GM12801 (cell line): Measurements from ENCODE around the gene EI24.

ENCODE experiments used
- TF ChIP-seq, protein P1 (sequence below): IDR thresholded peaks from one replicate; pipeline ENCODE4 v1.5.1; 2011; ENCODE audit warnings: control low read depth; ENCODE audit not compliant: insufficient read length; ENCODE audit errors: extremely low read depth

EI24 gene

DNA sequence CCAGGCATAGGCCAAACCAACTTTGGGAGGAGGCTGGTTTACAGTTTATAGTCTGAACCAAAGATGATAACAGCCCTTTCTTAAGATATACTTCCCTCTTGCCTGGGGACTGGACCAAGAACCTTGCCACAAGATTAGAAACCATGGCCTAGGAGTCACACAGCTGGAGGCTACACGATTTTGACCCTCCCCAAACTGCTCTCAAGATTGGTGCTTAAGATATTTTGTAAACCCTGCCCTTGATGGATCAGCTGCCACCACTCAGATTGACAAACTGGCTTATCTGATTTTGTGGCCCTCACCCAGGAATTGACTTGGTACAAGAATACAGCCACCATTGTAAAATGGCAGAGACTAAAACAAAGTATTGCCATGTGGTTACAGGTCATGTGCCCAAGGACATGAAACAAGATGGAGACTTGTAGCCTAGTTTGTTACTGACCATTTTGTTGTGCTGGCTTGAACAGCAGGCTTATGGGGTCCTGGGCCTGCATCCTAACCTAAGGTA, 17.4 kb upstream of the EI24 start:
- TF ChIP-seq, protein P1, sequence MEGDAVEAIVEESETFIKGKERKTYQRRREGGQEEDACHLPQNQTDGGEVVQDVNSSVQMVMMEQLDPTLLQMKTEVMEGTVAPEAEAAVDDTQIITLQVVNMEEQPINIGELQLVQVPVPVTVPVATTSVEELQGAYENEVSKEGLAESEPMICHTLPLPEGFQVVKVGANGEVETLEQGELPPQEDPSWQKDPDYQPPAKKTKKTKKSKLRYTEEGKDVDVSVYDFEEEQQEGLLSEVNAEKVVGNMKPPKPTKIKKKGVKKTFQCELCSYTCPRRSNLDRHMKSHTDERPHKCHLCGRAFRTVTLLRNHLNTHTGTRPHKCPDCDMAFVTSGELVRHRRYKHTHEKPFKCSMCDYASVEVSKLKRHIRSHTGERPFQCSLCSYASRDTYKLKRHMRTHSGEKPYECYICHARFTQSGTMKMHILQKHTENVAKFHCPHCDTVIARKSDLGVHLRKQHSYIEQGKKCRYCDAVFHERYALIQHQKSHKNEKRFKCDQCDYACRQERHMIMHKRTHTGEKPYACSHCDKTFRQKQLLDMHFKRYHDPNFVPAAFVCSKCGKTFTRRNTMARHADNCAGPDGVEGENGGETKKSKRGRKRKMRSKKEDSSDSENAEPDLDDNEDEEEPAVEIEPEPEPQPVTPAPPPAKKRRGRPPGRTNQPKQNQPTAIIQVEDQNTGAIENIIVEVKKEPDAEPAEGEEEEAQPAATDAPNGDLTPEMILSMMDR = no peak

DNA sequence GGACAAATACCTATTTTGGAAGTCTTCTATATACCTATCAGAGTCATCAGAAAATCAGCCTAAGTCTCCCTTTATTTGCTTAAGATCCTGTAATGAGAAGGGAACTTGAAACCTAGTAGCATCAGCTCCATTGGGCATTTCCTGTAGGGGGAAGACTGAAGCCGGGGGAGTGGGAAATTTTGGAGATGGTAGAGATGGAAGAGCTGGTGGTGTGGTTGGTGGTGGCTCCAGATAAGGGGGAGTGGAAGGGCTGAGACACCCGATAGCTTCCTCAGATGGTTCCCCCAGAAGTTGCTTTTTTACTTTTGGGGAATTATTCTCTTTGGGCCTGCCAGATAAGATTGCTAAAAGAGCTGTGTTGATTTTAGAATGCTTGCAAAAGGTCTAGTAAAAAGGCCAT, 16.4 kb upstream of the EI24 start:
- TF ChIP-seq, protein P1 = no peak

DNA sequence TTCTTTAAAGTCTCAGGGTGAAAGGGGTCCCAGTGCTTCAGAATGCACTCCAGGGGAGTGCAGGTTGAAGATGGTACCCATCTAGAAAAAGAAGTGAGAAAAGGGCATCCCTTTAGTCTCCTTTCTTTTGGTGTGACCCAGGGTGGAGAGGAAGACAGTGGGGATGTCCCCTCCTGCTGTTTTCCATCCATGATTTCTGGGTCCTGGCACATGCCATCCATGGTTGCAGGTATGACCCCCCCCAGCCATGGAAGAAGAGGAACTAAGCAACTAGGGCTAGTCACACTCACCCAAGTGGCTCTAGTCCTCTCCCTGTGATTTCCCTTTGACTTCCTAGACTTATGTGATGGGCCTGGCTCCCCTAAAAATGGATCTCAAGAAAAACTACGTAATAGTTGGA, 15.9 kb upstream of the EI24 start:
- TF ChIP-seq, protein P1 = no peak

DNA sequence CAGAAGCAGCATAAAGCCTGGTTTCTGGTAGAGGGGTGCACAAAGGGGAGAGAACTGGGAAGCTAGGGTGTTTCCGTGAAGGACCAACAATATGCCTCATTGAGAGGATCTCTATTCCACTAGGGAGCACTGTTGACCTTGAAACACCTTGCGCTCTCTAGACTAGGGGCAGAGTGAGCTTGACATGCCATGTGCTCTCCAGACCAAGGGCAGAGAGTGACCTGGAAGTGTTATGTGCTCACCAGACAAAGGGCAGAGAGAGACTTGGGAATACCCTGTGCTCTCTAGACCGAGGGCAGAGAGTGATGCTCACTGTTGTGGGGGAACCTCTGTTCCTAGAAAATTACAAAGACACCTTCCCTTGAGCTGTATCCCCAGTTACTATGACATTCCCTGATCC, 15.2 kb upstream of the EI24 start:
- TF ChIP-seq, protein P1 = no peak

DNA sequence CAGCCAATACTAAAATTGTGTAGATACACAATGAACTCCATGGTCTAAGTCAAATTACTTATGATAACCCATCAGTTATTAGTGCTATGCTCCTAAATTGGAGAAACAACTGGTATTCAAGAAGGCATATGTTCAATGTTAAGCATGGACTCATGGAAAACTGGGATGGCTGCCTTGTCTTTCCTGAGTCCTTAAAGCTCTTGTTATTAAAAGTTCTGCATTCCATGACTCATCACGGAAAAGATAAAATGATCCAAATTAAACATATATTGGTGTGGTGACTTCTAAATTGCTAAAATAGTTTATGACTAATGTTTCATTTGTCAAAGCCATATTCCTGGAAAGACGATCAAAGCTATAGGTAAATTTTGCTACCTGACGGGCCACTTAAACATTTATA, 9.4 kb upstream of the EI24 start:
- TF ChIP-seq, protein P1 = no peak

DNA sequence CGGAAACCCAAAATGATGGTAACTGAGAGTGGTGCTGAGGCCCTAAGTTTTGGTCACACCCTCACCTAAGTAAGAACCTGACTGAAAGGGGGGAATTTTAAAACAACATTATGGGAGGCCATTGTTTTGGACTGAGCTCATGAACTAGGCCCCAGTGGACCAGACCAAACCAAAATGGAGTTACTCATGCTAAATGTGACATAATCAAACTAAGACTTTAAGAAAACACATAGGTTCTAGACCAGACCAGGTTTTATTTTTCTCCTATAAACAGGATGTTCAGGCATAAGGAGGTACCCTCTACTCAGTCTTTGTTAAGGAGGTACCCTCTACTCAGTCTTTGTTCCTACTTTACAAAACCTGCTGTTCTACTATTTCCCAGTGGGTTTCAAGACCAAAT, 7.4 kb upstream of the EI24 start:
- TF ChIP-seq, protein P1 = no peak

DNA sequence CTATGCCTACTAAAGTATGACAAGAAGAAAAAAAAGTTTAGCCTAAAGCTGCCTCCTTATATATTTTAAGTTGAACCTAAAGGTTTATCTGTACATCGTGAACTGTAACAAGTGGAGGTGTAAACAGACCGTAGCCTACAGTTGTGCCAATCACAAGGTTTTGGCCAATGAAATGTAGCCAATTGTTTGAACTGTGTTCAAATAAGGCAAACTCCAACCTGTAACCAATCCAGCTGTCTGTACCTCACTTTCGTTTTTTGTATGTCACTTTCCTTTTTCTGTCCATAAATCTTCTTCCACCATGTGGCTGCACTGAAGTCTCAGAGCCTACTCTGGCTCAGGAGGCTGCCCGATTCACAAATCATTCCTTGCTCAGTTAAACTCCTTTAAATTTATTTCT, 6.8 kb upstream of the EI24 start:
- TF ChIP-seq, protein P1 = no peak

DNA sequence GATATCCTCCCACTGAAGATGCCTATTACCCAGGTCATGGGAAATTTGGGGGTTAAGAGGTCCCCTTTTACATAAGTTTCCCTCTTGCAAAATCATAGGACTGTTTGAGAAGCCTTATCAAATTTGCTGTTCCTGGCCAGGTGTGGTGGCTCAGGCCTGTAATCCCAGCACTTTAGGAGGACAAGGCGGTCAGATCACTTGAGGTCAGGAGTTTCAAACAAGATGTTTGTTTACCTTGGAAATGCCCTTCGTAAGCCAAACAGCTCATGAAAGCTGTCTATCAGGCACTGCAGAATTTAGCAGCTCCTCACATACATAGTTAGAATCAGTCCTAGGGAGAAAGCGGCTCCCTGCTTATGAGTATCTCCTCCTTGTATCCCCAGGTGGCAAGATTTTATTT, 4.9 kb upstream of the EI24 start:
- TF ChIP-seq, protein P1 = no peak
